ENCODE measurements around the gene ZMIZ1. TPM values are rescaled to one million over a fixed set of nuclear protein-coding genes. Genes with fewer than 3 reads are reported as not detected.

The ZMIZ1 gene
- total RNA-seq, 1 experiment from 2014 or later, result 22.3 TPM

- Histone ChIP-seq H3K27ac (peak overlapping the region; percentile 92), H3K27me3 (replicated peaks) (no peaks in the 10 kb centered on the region), H3K4me3 (no peak overlapping the region), H3K36me3 (peaks cover 41% of the 10 kb centered on the region), H3K9me3 (replicated peaks) (no peaks in the 10 kb centered on the region), H3K4me1 (replicated peaks) (peaks cover 99% of the 10 kb centered on the region)
- peak; percentile 85 to 87 for DNase-seq (ENCODE audit: low read depth in 1 of 2, low spot score in 2 of 2)
Measured at GRCh38 chr10:79152423-79152817, 83.7 kb downstream of the ZMIZ1 start.

- Histone ChIP-seq H3K36me3 (peaks cover 49% of the 10 kb centered on the region), H3K4me3 (no peak overlapping the region), H3K4me1 (replicated peaks) (peaks cover 99% of the 10 kb centered on the region), H3K27ac (peak overlapping the region; percentile 92; the same call in 1 of the 2 replicates), H3K9me3 (replicated peaks) (no peaks in the 10 kb centered on the region), H3K27me3 (replicated peaks) (no peaks in the 10 kb centered on the region)
- no peak for DNase-seq (ENCODE audit: low read depth in 1 of 2, low spot score in 2 of 2)
Measured at GRCh38 chr10:79153745-79154144, 85.0 kb downstream of the ZMIZ1 start.

- no peak for DNase-seq (ENCODE audit: low read depth in 1 of 2, low spot score in 2 of 2)
- peaks cover 99% of the 10 kb centered on the region for H3K4me1 ChIP-seq (replicated peaks)
- no peak overlapping the region for H3K4me3 ChIP-seq
- peaks cover 47% of the 10 kb centered on the region for H3K36me3 ChIP-seq
- no peaks in the 10 kb centered on the region for H3K9me3 ChIP-seq (replicated peaks)
- no peaks in the 10 kb centered on the region for H3K27me3 ChIP-seq (replicated peaks)
- H3K27ac ChIP-seq, result peak overlapping the region; percentile 61
Measured at GRCh38 chr10:79155301-79156081, 86.7 kb downstream of the ZMIZ1 start.

GRCh38 chr10:79156334-79157274 lies 87.8 kb downstream of the ZMIZ1 start:
- peaks cover 99% of the 10 kb centered on the region for H3K4me1 ChIP-seq (replicated peaks)
- H3K27me3 ChIP-seq (replicated peaks), result no peaks in the 10 kb centered on the region
- peaks cover 48% of the 10 kb centered on the region for H3K36me3 ChIP-seq
- DNase-seq (ENCODE audit: low read depth in 1 of 2, low spot score in 2 of 2), result no peak
- peak overlapping the region; percentile 92 for H3K27ac ChIP-seq
- H3K4me3 ChIP-seq, result no peak overlapping the region
- H3K9me3 ChIP-seq (replicated peaks), result no peaks in the 10 kb centered on the region

DNA sequence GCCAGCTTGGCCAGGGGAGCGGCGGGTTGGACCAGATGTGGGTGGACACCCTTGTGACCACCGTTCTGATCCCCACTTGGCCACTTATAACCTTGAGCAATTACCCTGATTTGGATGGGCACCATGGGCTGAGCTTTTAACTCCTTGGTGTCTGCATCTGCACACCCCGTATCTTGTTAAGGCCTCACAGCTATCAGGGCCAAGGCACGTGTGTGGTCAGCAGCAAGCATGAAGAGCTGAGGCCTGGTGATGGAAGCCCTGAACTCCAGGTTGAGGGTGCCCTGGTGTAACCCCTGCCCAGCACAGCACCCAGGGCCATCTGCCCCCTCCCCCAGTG lies 89.2 kb downstream of the ZMIZ1 start:
- Histone ChIP-seq H3K9me3 (replicated peaks) (no peaks in the 10 kb centered on the region), H3K27me3 (replicated peaks) (no peaks in the 10 kb centered on the region), H3K4me1 (replicated peaks) (peaks cover 99% of the 10 kb centered on the region), H3K4me3 (no peak overlapping the region), H3K36me3 (peaks cover 54% of the 10 kb centered on the region), H3K27ac (peak overlapping the region; percentile 92)
- no peak for DNase-seq (ENCODE audit: low read depth in 1 of 2, low spot score in 2 of 2)

- Histone ChIP-seq H3K4me1 (replicated peaks) (peaks cover 99% of the 10 kb centered on the region), H3K9me3 (replicated peaks) (no peaks in the 10 kb centered on the region), H3K27me3 (replicated peaks) (no peaks in the 10 kb centered on the region), H3K27ac (peak overlapping the region; percentile 92), H3K4me3 (no peak overlapping the region), H3K36me3 (peaks cover 54% of the 10 kb centered on the region)
- DNase-seq (ENCODE audit: low read depth in 1 of 2, low spot score in 2 of 2), result peak in 1 of 2 experiments; percentile 57
Measured at GRCh38 chr10:79158402-79159097, 89.8 kb downstream of the ZMIZ1 start.

GRCh38 chr10:79159141-79159651 lies 90.4 kb downstream of the ZMIZ1 start:
- H3K27me3 ChIP-seq (replicated peaks), result no peaks in the 10 kb centered on the region
- DNase-seq (ENCODE audit: low read depth in 1 of 2, low spot score in 2 of 2), result peak; percentile 97 to 98
- peak overlapping the region; percentile 92 for H3K27ac ChIP-seq
- H3K4me3 ChIP-seq, result no peak overlapping the region
- H3K4me1 ChIP-seq (replicated peaks), result peaks cover 99% of the 10 kb centered on the region
- peaks cover 54% of the 10 kb centered on the region for H3K36me3 ChIP-seq
- no peaks in the 10 kb centered on the region for H3K9me3 ChIP-seq (replicated peaks)

DNA sequence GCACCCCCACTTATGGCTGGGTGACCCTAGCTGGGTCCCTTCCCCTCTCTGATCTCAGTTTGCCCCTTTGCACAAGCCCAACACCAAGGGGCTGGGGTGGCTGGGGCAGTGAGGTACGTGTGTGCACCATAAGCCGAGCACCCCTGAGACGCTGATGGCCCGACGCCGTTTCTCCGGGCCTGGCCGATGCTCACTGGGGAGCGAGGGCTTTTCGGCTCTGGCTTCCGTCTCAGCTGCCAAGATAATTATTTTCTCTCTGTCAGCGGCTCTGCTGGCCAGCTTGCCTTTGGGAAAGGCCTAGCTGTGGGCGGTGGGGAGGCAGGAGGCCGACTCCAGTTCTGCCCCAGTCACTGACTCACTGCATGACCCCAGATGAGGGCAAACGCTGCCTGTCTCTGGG lies 91.0 kb downstream of the ZMIZ1 start:
- no peak overlapping the region for H3K4me3 ChIP-seq
- no peak for DNase-seq (ENCODE audit: low read depth in 1 of 2, low spot score in 2 of 2)
- peaks cover 53% of the 10 kb centered on the region for H3K36me3 ChIP-seq
- no peaks in the 10 kb centered on the region for H3K9me3 ChIP-seq (replicated peaks)
- no peaks in the 10 kb centered on the region for H3K27me3 ChIP-seq (replicated peaks)
- peak overlapping the region; percentile 92 for H3K27ac ChIP-seq
- peaks cover 99% of the 10 kb centered on the region for H3K4me1 ChIP-seq (replicated peaks)

DNA sequence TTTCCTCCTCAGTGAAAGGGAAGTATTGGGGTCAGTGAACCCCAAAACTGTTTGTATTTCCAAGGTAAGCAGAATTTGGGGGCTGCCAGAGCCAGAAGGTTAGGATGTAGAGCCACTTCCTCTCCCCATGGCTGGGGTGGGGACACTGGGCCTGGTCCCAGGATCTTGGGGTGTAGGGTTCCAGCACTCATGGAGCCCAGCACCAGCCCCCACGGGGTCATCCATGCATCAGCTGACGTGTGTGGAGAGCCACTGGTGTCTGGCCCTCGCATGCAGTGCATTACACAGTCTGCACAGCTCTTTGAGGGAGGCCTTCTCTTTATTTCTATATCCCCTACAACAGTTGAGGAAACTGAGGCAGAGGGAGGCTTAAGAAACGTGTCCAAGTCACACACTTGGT lies 91.4 kb downstream of the ZMIZ1 start:
- H3K36me3 ChIP-seq, result peaks cover 53% of the 10 kb centered on the region
- no peak for DNase-seq (ENCODE audit: low read depth in 1 of 2, low spot score in 2 of 2)
- peak overlapping the region; percentile 92 for H3K27ac ChIP-seq
- H3K27me3 ChIP-seq (replicated peaks), result no peaks in the 10 kb centered on the region
- H3K9me3 ChIP-seq (replicated peaks), result no peaks in the 10 kb centered on the region
- peaks cover 99% of the 10 kb centered on the region for H3K4me1 ChIP-seq (replicated peaks)
- H3K4me3 ChIP-seq, result no peak overlapping the region

DNA sequence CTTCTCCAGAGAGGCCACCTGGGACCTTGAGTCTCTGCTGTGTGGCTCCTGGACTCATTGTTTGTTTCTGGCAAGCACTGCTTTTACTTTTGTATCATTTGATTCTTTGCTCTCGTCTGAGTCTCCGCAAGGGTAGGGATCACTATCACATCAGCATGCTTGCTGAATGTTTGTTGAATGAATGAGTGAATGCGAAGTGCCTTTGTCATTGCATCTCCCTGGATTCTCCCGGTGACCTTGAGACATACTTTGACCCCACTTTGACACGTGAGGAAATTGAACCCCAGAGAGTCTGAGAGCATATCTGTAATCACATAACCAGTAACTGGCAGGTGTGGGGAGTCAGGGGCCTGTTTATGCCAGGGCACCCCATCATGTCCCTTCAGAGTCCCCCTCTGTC lies 92.8 kb downstream of the ZMIZ1 start:
- peaks cover 100% of the 10 kb centered on the region for H3K4me1 ChIP-seq (replicated peaks)

GRCh38 chr10:79162022-79162421 lies 93.3 kb downstream of the ZMIZ1 start:
- H3K9me3 ChIP-seq (replicated peaks), result no peaks in the 10 kb centered on the region
- no peak overlapping the region for H3K27ac ChIP-seq
- H3K27me3 ChIP-seq (replicated peaks), result no peaks in the 10 kb centered on the region
- no peak overlapping the region for H3K4me3 ChIP-seq
- peaks cover 58% of the 10 kb centered on the region for H3K36me3 ChIP-seq
- DNase-seq (ENCODE audit: low read depth in 1 of 2, low spot score in 2 of 2), result no peak
- peaks cover 100% of the 10 kb centered on the region for H3K4me1 ChIP-seq (replicated peaks)

More for the DNA sequence above, 92.8 kb downstream of the ZMIZ1 start:
- peaks cover 55% of the 10 kb centered on the region for H3K36me3 ChIP-seq
- H3K27me3 ChIP-seq (replicated peaks), result no peaks in the 10 kb centered on the region
- no peak overlapping the region for H3K4me3 ChIP-seq
- no peak overlapping the region for H3K27ac ChIP-seq
- no peaks in the 10 kb centered on the region for H3K9me3 ChIP-seq (replicated peaks)
- no peak for DNase-seq (ENCODE audit: low read depth in 1 of 2, low spot score in 2 of 2)

- DNase-seq (ENCODE audit: low read depth in 1 of 2, low spot score in 2 of 2), result peak; percentile 82 to 86
- peaks cover 94% of the 10 kb centered on the region for H3K4me1 ChIP-seq (replicated peaks)
- peaks cover 67% of the 10 kb centered on the region for H3K36me3 ChIP-seq
- peak overlapping the region; percentile 63 for H3K27ac ChIP-seq
- no peaks in the 10 kb centered on the region for H3K27me3 ChIP-seq (replicated peaks)
- no peaks in the 10 kb centered on the region for H3K9me3 ChIP-seq (replicated peaks)
- no peak overlapping the region for H3K4me3 ChIP-seq
Measured at GRCh38 chr10:79162861-79163665, 94.3 kb downstream of the ZMIZ1 start.

DNA sequence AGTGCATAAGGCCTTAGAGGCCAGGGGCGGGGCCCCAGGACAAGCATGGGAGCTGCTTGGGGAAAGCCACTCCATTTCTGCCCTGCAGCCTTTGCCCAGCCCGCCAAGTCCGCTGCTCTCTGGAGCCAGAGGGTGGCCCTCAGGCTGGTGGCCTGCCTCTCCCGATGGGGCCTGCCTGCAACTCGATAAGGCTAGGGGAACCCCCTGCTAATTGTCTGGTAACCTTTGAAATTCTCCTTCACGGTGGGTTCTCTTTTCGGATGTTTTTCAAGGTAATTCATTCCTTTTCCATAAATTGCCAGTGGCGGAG lies 94.9 kb downstream of the ZMIZ1 start:
- H3K27ac ChIP-seq, result peak overlapping the region; percentile 63
- no peaks in the 10 kb centered on the region for H3K27me3 ChIP-seq (replicated peaks)
- H3K4me3 ChIP-seq, result no peak overlapping the region
- no peak for DNase-seq (ENCODE audit: low read depth in 1 of 2, low spot score in 2 of 2)
- no peaks in the 10 kb centered on the region for H3K9me3 ChIP-seq (replicated peaks)
- peaks cover 67% of the 10 kb centered on the region for H3K36me3 ChIP-seq
- peaks cover 88% of the 10 kb centered on the region for H3K4me1 ChIP-seq (replicated peaks)
